Fibroblast of mammary gland (primary cell): ENCODE results near the gene DOK5.

ENCODE experiments used
- DNase-seq: peaks from one replicate; pipeline ENCODE4 v3.0.0-alpha.2; 2010; ENCODE audit warnings: low read depth
- H3K4me3 ChIP-seq: 2 replicates; pipeline ENCODE4 v1.5.1; 2011; ENCODE audit warnings: low read depth, mild to moderate bottlenecking, low read length, moderate library complexity; ENCODE audit not compliant: control insufficient read depth
- CTCF ChIP-seq: conservative IDR thresholded peaks from 2 replicates; pipeline ENCODE4 v1.5.1; 2011; ENCODE audit warnings: low read depth, low read length, inconsistent platforms; ENCODE audit not compliant: control insufficient read depth, insufficient read depth

Gene DOK5

GRCh38 chr20:54468082-54468481, 7.3 kb upstream of the DOK5 start:
- no peak overlapping the region for H3K4me3 ChIP-seq
- TF ChIP-seq CTCF = no peak
- DNase-seq = no peak

- no peak for TF ChIP-seq CTCF
- no peak for DNase-seq
- no peak overlapping the region for H3K4me3 ChIP-seq
Measured at GRCh38 chr20:54469293-54469692, 6.1 kb upstream of the DOK5 start.

GRCh38 chr20:54469952-54470351, 5.4 kb upstream of the DOK5 start:
- no peak for DNase-seq
- no peak overlapping the region for H3K4me3 ChIP-seq
- no peak for TF ChIP-seq CTCF

- no peak for DNase-seq
- TF ChIP-seq CTCF = no peak
- H3K4me3 ChIP-seq = no peak overlapping the region
Measured at GRCh38 chr20:54470697-54471096, 4.7 kb upstream of the DOK5 start.

- DNase-seq = no peak
- H3K4me3 ChIP-seq = no peak overlapping the region
- no peak for TF ChIP-seq CTCF
Measured at GRCh38 chr20:54472607-54473006, 2.8 kb upstream of the DOK5 start.

GRCh38 chr20:54473340-54473739, 2.1 kb upstream of the DOK5 start:
- TF ChIP-seq CTCF = no peak

GRCh38 chr20:54474046-54474445, 1.3 kb upstream of the DOK5 start:
- TF ChIP-seq CTCF = no peak
- no peak overlapping the region for H3K4me3 ChIP-seq
- no peak for DNase-seq

More at GRCh38 chr20:54473340-54473739, 2.1 kb upstream of the DOK5 start:
- no peak overlapping the region for H3K4me3 ChIP-seq
- no peak for DNase-seq
